Stimulated activated CD8-positive, alpha-beta memory T cell treated with anti-CD3 and anti-CD28 coated beads, Interleukin-12 subunit alpha, Interleukin-12 subunit beta, amount 100 ng/mL, for 24 hours (primary cell): ENCODE data around the gene CADM4.

Source experiments
- DNase-seq: peaks from one replicate; pipeline ENCODE4 v3.0.0-alpha.2; 2020; ENCODE audit errors: extremely low read depth

Gene CADM4

DNA sequence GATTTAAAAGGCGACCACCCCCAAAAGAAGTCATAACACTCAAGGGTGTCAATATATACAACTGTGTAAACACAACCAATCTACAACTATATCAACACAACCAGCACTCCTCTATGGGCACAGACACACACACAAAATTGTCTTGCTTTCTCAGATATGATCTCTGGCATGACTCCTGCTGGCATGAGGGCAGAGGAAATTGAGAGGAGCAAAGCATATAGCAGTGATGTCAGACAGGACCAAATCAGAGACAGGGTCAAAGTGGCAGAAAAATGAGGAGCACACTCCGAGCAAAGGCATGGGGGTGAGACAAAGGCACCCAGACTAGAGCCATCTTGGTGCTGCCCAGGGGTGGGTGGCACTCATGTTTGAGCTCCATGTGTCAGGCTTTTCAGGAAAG lies 53.3 kb downstream of the CADM4 start:
- no peak for DNase-seq

DNA sequence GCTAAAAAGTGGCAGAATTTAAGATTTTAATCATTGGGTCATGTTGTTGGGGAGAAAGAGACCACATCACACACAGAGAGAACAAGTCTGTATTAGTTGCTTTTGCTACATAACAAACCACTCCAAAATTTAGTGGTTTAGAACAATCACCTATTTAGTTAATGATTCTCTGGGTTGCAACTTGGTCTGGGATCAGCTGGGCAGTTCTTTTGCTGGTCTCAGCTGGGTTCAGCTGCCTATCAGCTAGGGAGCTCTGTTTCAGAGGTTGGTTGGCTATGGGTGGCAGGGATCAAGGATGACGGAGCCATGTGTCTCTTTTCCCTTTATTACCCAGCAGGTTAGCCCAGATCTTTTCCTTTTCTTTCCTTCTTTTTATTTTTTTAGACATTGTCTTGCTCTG lies 55.2 kb downstream of the CADM4 start:
- DNase-seq: no peak

DNA sequence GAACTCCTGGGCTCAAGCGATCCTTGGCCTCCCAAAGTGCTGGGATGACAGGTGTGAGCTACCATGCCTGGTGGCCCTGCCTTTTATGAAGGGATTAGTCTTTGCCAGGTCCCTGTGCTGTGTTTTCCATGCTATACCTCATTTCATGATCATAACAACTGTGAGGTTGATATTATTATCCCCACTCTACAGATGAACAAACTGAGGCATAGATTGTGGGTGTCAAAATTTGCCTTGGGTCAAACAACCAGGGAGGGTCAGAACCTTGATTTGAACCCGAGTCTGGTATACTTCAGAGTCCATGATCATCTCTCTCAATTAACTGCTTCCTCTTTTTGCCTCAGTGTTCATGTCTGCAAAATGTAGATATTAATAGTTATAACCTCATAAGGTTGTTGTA lies 57.2 kb downstream of the CADM4 start:
- DNase-seq: no peak

DNA sequence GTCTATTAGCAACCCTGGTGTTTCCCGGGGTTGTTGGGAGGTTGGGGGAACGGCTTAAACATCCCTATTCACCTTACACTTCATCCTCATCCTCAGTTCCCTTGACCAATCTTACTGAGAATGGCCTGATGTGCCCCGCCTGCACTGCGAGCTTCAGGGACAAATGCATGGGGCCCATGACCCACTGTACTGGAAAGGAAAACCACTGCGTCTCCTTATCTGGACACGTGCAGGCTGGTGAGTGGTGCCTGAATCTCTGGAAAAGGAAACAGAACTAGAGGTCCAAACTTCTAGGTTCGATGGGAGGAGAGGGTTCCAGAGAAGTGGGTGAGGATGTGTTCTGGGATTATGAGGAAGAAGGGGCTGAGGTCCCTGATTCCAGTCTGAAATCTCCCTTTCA lies 58.2 kb downstream of the CADM4 start:
- no peak for DNase-seq

DNA sequence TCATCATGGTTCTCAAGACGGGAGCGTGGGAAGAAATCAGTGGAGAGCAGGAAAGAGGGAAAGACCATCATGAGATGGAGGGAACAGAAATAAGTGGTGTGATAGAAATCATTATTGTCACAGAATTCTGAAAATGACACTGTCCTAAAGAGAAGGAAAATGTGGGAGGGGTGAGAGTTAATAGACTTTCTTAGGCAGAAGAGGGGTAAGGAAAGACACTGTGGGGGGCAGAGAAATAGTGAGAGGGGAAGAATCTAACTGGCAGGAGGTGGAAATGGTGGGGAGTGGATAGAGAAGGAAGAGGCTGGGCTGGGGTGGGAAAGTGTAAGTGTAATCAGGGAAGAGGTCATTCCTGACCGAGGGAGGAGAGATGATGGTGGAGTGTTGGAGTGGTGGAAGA lies 60.9 kb downstream of the CADM4 start:
- DNase-seq: no peak

GRCh38 chr19:43575955-43576878 lies 63.4 kb downstream of the CADM4 start:
- DNase-seq: no peak

DNA sequence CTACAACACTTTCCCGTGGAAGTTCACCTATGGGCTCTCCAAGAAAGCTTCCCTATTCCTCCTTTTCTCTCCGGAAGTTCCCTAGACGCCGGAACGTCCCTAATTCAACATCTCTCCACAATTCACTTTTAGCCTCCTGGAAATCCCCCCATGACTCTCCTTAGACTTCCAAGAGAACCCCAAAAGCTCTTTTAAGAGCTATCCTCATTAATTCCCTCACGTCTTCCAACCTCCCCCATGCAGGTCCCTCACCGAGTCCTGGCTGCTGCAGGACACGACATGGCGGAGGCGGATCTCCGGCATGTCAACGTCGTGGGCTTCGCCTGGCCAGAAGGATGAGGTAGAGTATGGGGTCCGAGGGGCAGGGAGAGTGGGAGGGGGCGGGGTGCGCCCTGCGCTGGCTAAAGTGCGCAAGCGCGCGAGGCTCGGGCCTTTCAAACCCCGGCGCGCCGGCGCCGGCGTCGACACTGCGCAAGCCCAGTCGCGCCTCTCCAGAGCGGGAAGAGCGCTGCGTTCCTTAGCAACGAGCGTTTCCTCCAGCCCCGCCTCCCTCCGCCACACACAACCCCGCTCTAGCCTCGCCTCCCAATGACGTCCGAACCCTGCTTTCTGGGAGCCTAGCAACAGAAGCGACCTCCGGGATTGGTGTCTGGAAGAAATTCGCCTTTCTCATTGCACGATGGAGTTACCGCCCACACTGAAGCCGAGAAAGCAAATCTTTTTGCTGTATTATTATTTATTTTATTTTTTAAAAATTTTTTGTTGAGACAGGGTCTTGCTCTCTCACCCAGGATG lies 64.3 kb downstream of the CADM4 start, which contains the start of the genes PINLYP and XRCC1:
Gene PINLYP, plus strand, starts transcription at position 646 of the 795 bp plus-strand sequence. CDS start 1,391 bp downstream, outside the sequence.
Gene XRCC1, minus strand, starts transcription at position 372 of the 795 bp plus-strand sequence. Its CDS starts 69 bp downstream, at position 303.
- peak; percentile 95 for DNase-seq

GRCh38 chr19:43574424-43575155 lies 65.1 kb downstream of the CADM4 start:
- no peak for DNase-seq
